Adipocyte (in vitro differentiated cells): Measurements from ENCODE around the gene ZNF576.
"Not testable (repeated sequence)": the region's sequence is repeated elsewhere in the genome, so short reads cannot be mapped to it uniquely, and the experiment has no call there.

Experiments
- DNase-seq: peaks from one replicate; pipeline ENCODE4 v3.0.0-alpha.2; 2015; ENCODE audit warnings: low read depth
- H3K27me3 ChIP-seq: replicated peaks from 2 replicates; pipeline ENCODE4 v1.7.0; 2013; ENCODE audit warnings: mild to moderate bottlenecking, low read length, moderate library complexity; ENCODE audit not compliant: control insufficient read depth, insufficient read depth
- H3K36me3 ChIP-seq: 2 replicates; pipeline ENCODE4 v1.7.0; 2013; ENCODE audit warnings: low read length, mild to moderate bottlenecking, moderate library complexity; ENCODE audit not compliant: control insufficient read depth, insufficient read depth, severe bottlenecking
- H3K4me1 ChIP-seq: 2 replicates; pipeline ENCODE4 v1.7.0; 2013; ENCODE audit warnings: mild to moderate bottlenecking, low read length, moderate library complexity; ENCODE audit not compliant: control insufficient read depth, insufficient read depth
- H3K4me3 ChIP-seq: 2 replicates; pipeline ENCODE4 v1.7.0; 2013; ENCODE audit warnings: mild to moderate bottlenecking, low read length, moderate library complexity
- H3K9ac ChIP-seq: 2 replicates; pipeline ENCODE4 v1.7.0; 2013; ENCODE audit warnings: mild to moderate bottlenecking, low read length, moderate library complexity
- H3K9me3 ChIP-seq: 2 replicates; pipeline ENCODE4 v1.7.0; 2013; ENCODE audit warnings: mild to moderate bottlenecking, low read length, moderate library complexity; ENCODE audit not compliant: control insufficient read depth

The ZNF576 gene

GRCh38 chr19:43634872-43635560, 38.6 kb downstream of the ZNF576 start:
- peaks cover 12% of the 10 kb centered on the region for H3K27me3 ChIP-seq
- H3K9me3 ChIP-seq = no peaks in the 10 kb centered on the region
- no peaks in the 10 kb centered on the region for H3K36me3 ChIP-seq
- no peak overlapping the region for H3K9ac ChIP-seq
- H3K4me3 ChIP-seq = no peak overlapping the region
- peaks cover 1% of the 10 kb centered on the region for H3K4me1 ChIP-seq
- no peak for DNase-seq

- H3K4me3 ChIP-seq, H3K36me3 ChIP-seq, H3K4me1 ChIP-seq, DNase-seq, H3K9ac ChIP-seq, H3K9me3 ChIP-seq: not testable (repeated sequence)
- peaks cover 16% of the 10 kb centered on the region for H3K27me3 ChIP-seq
These were observed 39.2 kb downstream of the ZNF576 start for GRCh38 chr19:43635561-43635940.

- H3K4me3 ChIP-seq = no peak overlapping the region
- H3K36me3 ChIP-seq = no peaks in the 10 kb centered on the region
- H3K4me1 ChIP-seq = peaks cover 4% of the 10 kb centered on the region
- no peak overlapping the region for H3K9ac ChIP-seq
- H3K27me3 ChIP-seq = peaks cover 19% of the 10 kb centered on the region
- no peaks in the 10 kb centered on the region for H3K9me3 ChIP-seq
- no peak for DNase-seq
These were observed 39.8 kb downstream of the ZNF576 start for GRCh38 chr19:43636121-43636683.

GRCh38 chr19:43638214-43638994, 42.0 kb downstream of the ZNF576 start:
- H3K4me1 ChIP-seq = peaks cover 4% of the 10 kb centered on the region
- DNase-seq = no peak
- H3K4me3 ChIP-seq = no peak overlapping the region
- H3K9me3 ChIP-seq = no peaks in the 10 kb centered on the region
- peaks cover 19% of the 10 kb centered on the region for H3K27me3 ChIP-seq
- no peaks in the 10 kb centered on the region for H3K36me3 ChIP-seq
- H3K9ac ChIP-seq = no peak overlapping the region

- peaks cover 4% of the 10 kb centered on the region for H3K4me1 ChIP-seq
- H3K36me3 ChIP-seq = no peaks in the 10 kb centered on the region
- peaks cover 19% of the 10 kb centered on the region for H3K27me3 ChIP-seq
- no peak overlapping the region for H3K4me3 ChIP-seq
- H3K9ac ChIP-seq = no peak overlapping the region
- H3K9me3 ChIP-seq = no peaks in the 10 kb centered on the region
- DNase-seq = no peak
These were observed 42.7 kb downstream of the ZNF576 start for GRCh38 chr19:43638995-43639518.

GRCh38 chr19:43639519-43640423, 43.4 kb downstream of the ZNF576 start, which contains the start of gene CADM4:
TSS of gene CADM4 (minus strand) at chr19:43639850. CDS start at chr19:43639790, 60 bp downstream.
- Histone ChIP-seq H3K27me3 (peaks cover 19% of the 10 kb centered on the region), H3K4me1 (peaks cover 4% of the 10 kb centered on the region), H3K36me3 (no peaks in the 10 kb centered on the region), H3K4me3 (peak within 1 kb of the TSS; percentile 61), H3K9ac (no peak within 1 kb of the TSS), H3K9me3 (no peaks in the 10 kb centered on the region)
- peak; percentile 48 for DNase-seq

- Histone ChIP-seq H3K9ac (no peak overlapping the region), H3K4me1 (peaks cover 4% of the 10 kb centered on the region), H3K9me3 (no peaks in the 10 kb centered on the region), H3K4me3 (peak overlapping the region; percentile 61), H3K36me3 (no peaks in the 10 kb centered on the region), H3K27me3 (peaks cover 19% of the 10 kb centered on the region)
- DNase-seq = no peak
These were observed 44.0 kb downstream of the ZNF576 start for GRCh38 chr19:43640424-43640757.

- peaks cover 4% of the 10 kb centered on the region for H3K4me1 ChIP-seq
- no peak for DNase-seq
- no peaks in the 10 kb centered on the region for H3K9me3 ChIP-seq
- H3K9ac ChIP-seq = no peak overlapping the region
- H3K27me3 ChIP-seq = peaks cover 19% of the 10 kb centered on the region
- no peak overlapping the region for H3K4me3 ChIP-seq
- no peaks in the 10 kb centered on the region for H3K36me3 ChIP-seq
These were observed 44.9 kb downstream of the ZNF576 start for GRCh38 chr19:43641333-43641732.

GRCh38 chr19:43642531-43642930, 46.1 kb downstream of the ZNF576 start:
- Histone ChIP-seq H3K9me3 (no peaks in the 10 kb centered on the region), H3K4me3 (no peak overlapping the region), H3K36me3 (peaks cover 5% of the 10 kb centered on the region), H3K4me1 (peaks cover 4% of the 10 kb centered on the region), H3K9ac (no peak overlapping the region), H3K27me3 (peaks cover 19% of the 10 kb centered on the region)
- DNase-seq = no peak

GRCh38 chr19:43643326-43643725, 46.9 kb downstream of the ZNF576 start:
- no peak overlapping the region for H3K9ac ChIP-seq
- H3K4me1 ChIP-seq = peaks cover 4% of the 10 kb centered on the region
- H3K36me3 ChIP-seq = peaks cover 12% of the 10 kb centered on the region
- H3K4me3 ChIP-seq = no peak overlapping the region
- H3K9me3 ChIP-seq = no peaks in the 10 kb centered on the region
- DNase-seq = no peak
- H3K27me3 ChIP-seq = peaks cover 16% of the 10 kb centered on the region
